Astrocyte of the spinal cord (primary cell): ENCODE results near the gene RAET1L.
"Not testable (repeated sequence)": the region's sequence is repeated elsewhere in the genome, so short reads cannot be mapped to it uniquely, and the experiment has no call there.

ENCODE experiments used
- DNase-seq: peaks from one replicate; pipeline ENCODE4 v3.0.0; 2011; ENCODE audit warnings: low read depth, low spot score
- H3K4me3 ChIP-seq: 2 replicates; pipeline ENCODE4 v1.5.1; 2011; ENCODE audit warnings: low read depth, mild to moderate bottlenecking, low read length, moderate library complexity
- CTCF ChIP-seq: IDR thresholded peaks from 2 replicates; pipeline ENCODE4 v1.5.1; 2012; ENCODE audit warnings: low read depth, mild to moderate bottlenecking, low read length, inconsistent platforms
- in situ Hi-C: cut with HindIII; loops from 2 replicates; pipeline ENCODE4 v1.10.0; 2017; ENCODE audit warnings: low sequenced_read_pairs

RAET1L gene, protein sequence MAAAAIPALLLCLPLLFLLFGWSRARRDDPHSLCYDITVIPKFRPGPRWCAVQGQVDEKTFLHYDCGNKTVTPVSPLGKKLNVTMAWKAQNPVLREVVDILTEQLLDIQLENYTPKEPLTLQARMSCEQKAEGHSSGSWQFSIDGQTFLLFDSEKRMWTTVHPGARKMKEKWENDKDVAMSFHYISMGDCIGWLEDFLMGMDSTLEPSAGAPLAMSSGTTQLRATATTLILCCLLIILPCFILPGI

GRCh38 chr6:150025201-150025917 lies at the start of gene RAET1L:
RAET1L (minus strand) TSS chr6:150025532; CDS start chr6:150025471, 61 bp downstream.
- DNase-seq, result peak; percentile 25
- TF ChIP-seq CTCF, result no peak
- peak within 1 kb of the TSS; percentile 29 for H3K4me3 ChIP-seq
- in situ Hi-C loops, result no loop called here

GRCh38 chr6:150075034-150075421 lies 49.7 kb upstream of the RAET1L start:
- H3K4me3 ChIP-seq, result no peak overlapping the region
- in situ Hi-C loops, result no loop called here
- DNase-seq, result no peak

GRCh38 chr6:150074396-150075033 lies 49.2 kb upstream of the RAET1L start:
- H3K4me3 ChIP-seq, DNase-seq, in situ Hi-C loops: not testable (repeated sequence)

More at GRCh38 chr6:150075034-150075421, 49.7 kb upstream of the RAET1L start:
- no peak for TF ChIP-seq CTCF

DNA sequence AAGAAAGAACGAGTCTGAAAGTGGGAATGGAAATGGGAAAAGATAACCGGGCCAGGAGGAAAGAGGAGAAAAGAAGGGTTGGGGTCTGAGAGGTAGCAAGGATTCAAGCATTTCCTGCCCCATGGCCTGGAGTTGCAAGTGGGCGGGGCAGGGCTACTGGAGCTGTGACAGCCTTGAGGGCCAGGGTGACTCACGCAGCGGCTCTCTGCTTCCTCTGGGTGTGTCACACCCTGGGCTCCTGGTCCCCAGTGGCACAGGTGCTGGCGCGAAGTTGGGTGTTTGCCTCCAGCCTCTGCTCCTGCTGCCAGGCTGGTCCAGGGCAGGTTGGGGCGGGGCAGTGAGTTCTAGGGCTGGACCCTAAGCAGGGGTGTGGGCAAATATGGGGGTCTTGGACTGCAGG lies 46.9 kb upstream of the RAET1L start:
- in situ Hi-C loops, result no loop called here
- DNase-seq, result no peak
- TF ChIP-seq CTCF, result no peak
- H3K4me3 ChIP-seq, result no peak overlapping the region

- TF ChIP-seq CTCF, result no peak
- DNase-seq, result no peak
- in situ Hi-C loops, result no loop called here
- no peak overlapping the region for H3K4me3 ChIP-seq
Measured at GRCh38 chr6:150070236-150070818, 45.0 kb upstream of the RAET1L start.

DNA sequence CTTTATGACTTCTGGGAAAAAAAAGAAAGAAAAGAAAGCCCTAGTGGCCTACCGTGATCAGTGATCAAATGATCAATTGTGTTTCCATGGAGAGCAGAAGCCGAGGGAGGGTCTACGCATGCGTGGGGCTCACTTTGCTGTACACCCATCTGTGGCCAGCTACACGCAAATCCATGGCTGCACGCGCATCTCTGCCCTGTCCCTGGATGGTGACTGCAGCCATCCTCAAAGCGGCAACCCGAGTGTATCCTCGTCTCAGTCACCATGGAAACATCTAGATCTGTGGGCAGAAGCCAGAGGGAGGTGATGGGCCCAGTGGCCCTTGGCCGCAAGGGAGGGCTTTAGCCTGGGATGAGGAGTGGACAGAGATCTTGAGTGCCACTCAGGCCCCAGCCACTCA lies 44.4 kb upstream of the RAET1L start:
- no peak for DNase-seq
- H3K4me3 ChIP-seq, result peak overlapping the region; percentile 81
- in situ Hi-C loops, result no loop called here
- no peak for TF ChIP-seq CTCF
